ENCODE data around the gene TFR2. TPM values are rescaled to one million over a fixed set of nuclear protein-coding genes. Genes with fewer than 3 reads are reported as not detected.

The TFR2 gene
- total and polyA plus RNA-seq, 2 donors (not counting 3 experiments of a cell fraction or from before 2014, with no cell fraction given): 0.37 to 0.60 TPM

GRCh38 chr7:100679129-100679926 lies 38.0 kb upstream of the TFR2 start:
- Histone ChIP-seq H3K27ac (ENCODE audit: insufficient read depth, low read depth, low read length) (no peak overlapping the region), H3K4me3 (replicated peaks in 1 of 3; ENCODE audit: insufficient read depth in 1 of 3, low read depth in 1 of 3, low read length in 3 of 3) (no peak overlapping the region), H3K36me3 (ENCODE audit: control insufficient read depth in 2 of 2, extremely low read depth in 1 of 2, insufficient read depth in 2 of 2, low read length in 2 of 2) (peaks cover 13 to 60% of the 10 kb centered on the region in 2 experiments), H3K9ac (replicated peaks; ENCODE audit: extremely low read depth, insufficient read depth, low read length) (no peak overlapping the region), H3K4me2 (ENCODE audit: insufficient read depth, low read length) (no peak overlapping the region), H3K27me3 (ENCODE audit: control insufficient read depth in 2 of 2, insufficient read depth in 2 of 2, low read length in 2 of 2) (no peaks in the 10 kb centered on the region), H2AFZ (ENCODE audit: low read depth, low read length) (no peak overlapping the region), H4K20me1 (replicated peaks; ENCODE audit: control insufficient read depth, extremely low read depth, insufficient read depth, low read length) (no peaks in the 10 kb centered on the region), H3K9me1 (replicated peaks; ENCODE audit: control insufficient read depth, extremely low read depth, insufficient read depth, low read length) (no peaks in the 10 kb centered on the region), H3K9me3 (replicated peaks; ENCODE audit: control insufficient read depth, insufficient read depth, low read length) (no peaks in the 10 kb centered on the region), H3K79me2 (ENCODE audit: control insufficient read depth, insufficient read depth, low read length) (peaks cover 22% of the 10 kb centered on the region), H3K4me1 (ENCODE audit: control insufficient read depth, extremely low read depth, insufficient read depth, low read length) (peaks cover 4% of the 10 kb centered on the region)
- intact Hi-C loops (cut with micrococcal nuclease): loop anchor here (5.0 kb wide), 1 partner anchor 212 kb away; no protein-coding TSS in a partner anchor
- no peak for TF ChIP-seq MYC (IDR thresholded peaks at IDR 0.05; ENCODE audit: low read depth, low read length)
- TF ChIP-seq MAX (IDR thresholded peaks at IDR 0.05; ENCODE audit: insufficient read depth, insufficient read length): no peak
- no peak for TF ChIP-seq POLR2A (IDR thresholded peaks at IDR 0.05; ENCODE audit: low read depth, low read length)
- no peak for TF ChIP-seq CTCF (IDR thresholded peaks at IDR 0.05; ENCODE audit: extremely low read depth in 1 of 2, insufficient read depth in 1 of 2, low read depth in 1 of 2, low read length in 2 of 2)
- no peak for TF ChIP-seq POLR2AphosphoS5 (IDR thresholded peaks at IDR 0.05; ENCODE audit: insufficient read depth, low read depth, low read length)
- TF ChIP-seq GATA2 (IDR thresholded peaks at IDR 0.05; ENCODE audit: insufficient read depth, insufficient read length, low read depth, low read length): no peak
- no peak for TF ChIP-seq EZH2 (IDR thresholded peaks at IDR 0.05; ENCODE audit: borderline replicate concordance, low read depth, low read length, severe bottlenecking)
- no peak for TF ChIP-seq JUN (IDR thresholded peaks at IDR 0.05; ENCODE audit: borderline replicate concordance, insufficient read depth, insufficient read length, low read depth)
- no peak for TF ChIP-seq FOS (IDR thresholded peaks at IDR 0.05; ENCODE audit: borderline replicate concordance, insufficient read depth, low read length)
- dilution Hi-C loops (cut with MboI; ENCODE audit: extremely low pct_ligation_motif_present, low sequenced_read_pairs): no loop called here
- ChIA-PET POLR2A (no interaction called here), CTCF (interaction anchor here (7.0 kb wide), 1 partner anchor 12 kb away, joined by 60 read pairs; no protein-coding TSS in a partner anchor)
- FAIRE-seq (no peak), DNase-seq (ENCODE audit: low read depth, low spot score) (no peak)
- TSS peak; percentile 29 for BruUV-seq (replicated peaks)
